BLaER1 treated with 17β-estradiol and CSF1 and Interleukin-3, amounts not matched to agents 10 nM and 100 nM (cell line): Measurements from ENCODE around the gene TNXB.
"Not testable (repeated sequence)": the region's sequence is repeated elsewhere in the genome, so short reads cannot be mapped to it uniquely, and the experiment has no call there.

Source experiments
- H3K27ac ChIP-seq, 11 experiments: shearing (Covaris generic); formaldehyde crosslinking; 2 replicates each; pipeline ENCODE4 v1.8.1; 2022
- H3K27me3 ChIP-seq, 11 experiments: shearing (Covaris generic); formaldehyde crosslinking; 2 replicates each; pipeline ENCODE4 v1.8.1; 2022
- H3K36me3 ChIP-seq, 11 experiments: shearing (Covaris generic); formaldehyde crosslinking; 2 replicates each; pipeline ENCODE4 v1.8.1; 2022
- H3K4me1 ChIP-seq, 10 experiments: shearing (Covaris generic); formaldehyde crosslinking; 2 replicates each; pipeline ENCODE4 v1.8.1; 2022
- H3K4me2 ChIP-seq, 11 experiments: shearing (Covaris generic); formaldehyde crosslinking; 2 replicates each; pipeline ENCODE4 v1.8.1; 2022
- H3K4me3 ChIP-seq, 10 experiments: shearing (Covaris generic); formaldehyde crosslinking; 2 replicates each; pipeline ENCODE4 v1.8.1; 2022
- H3K9ac ChIP-seq, 11 experiments: shearing (Covaris generic); formaldehyde crosslinking; 2 replicates each; pipeline ENCODE4 v1.8.1; 2022
- H3K9me3 ChIP-seq, 11 experiments: shearing (Covaris generic); formaldehyde crosslinking; replicated peaks in 1 of 11; 2 replicates each; pipeline ENCODE4 v1.8.1; 2022
- H4K20me1 ChIP-seq, 11 experiments: shearing (Covaris generic); formaldehyde crosslinking; 2 replicates each; pipeline ENCODE4 v1.8.1; 2022

TNXB gene

GRCh38 chr6:32012941-32013617 is 96.1 kb downstream of the TNXB start:
- not testable (repeated sequence) for H3K4me3 ChIP-seq, H3K27ac ChIP-seq, H3K27me3 ChIP-seq, H3K9me3 ChIP-seq, H3K4me2 ChIP-seq, H3K9ac ChIP-seq, H4K20me1 ChIP-seq, H3K4me1 ChIP-seq, H3K36me3 ChIP-seq

- H3K27ac ChIP-seq, H3K9ac ChIP-seq, H3K36me3 ChIP-seq, H4K20me1 ChIP-seq, H3K4me2 ChIP-seq, H3K27me3 ChIP-seq, H3K4me3 ChIP-seq, H3K4me1 ChIP-seq, H3K9me3 ChIP-seq: not testable (repeated sequence)
These were observed 98.1 kb downstream of the TNXB start for GRCh38 chr6:32010856-32011530.

GRCh38 chr6:32009537-32009936 is 99.6 kb downstream of the TNXB start:
- H3K4me3 ChIP-seq, H4K20me1 ChIP-seq, H3K9me3 ChIP-seq, H3K36me3 ChIP-seq, H3K9ac ChIP-seq, H3K4me2 ChIP-seq, H3K27ac ChIP-seq, H3K27me3 ChIP-seq, H3K4me1 ChIP-seq: not testable (repeated sequence)

GRCh38 chr6:32008616-32009015 is 100.5 kb downstream of the TNXB start:
- not testable (repeated sequence) for H3K9me3 ChIP-seq, H3K4me3 ChIP-seq, H3K36me3 ChIP-seq, H3K27me3 ChIP-seq, H3K4me1 ChIP-seq, H3K27ac ChIP-seq, H4K20me1 ChIP-seq, H3K9ac ChIP-seq, H3K4me2 ChIP-seq

- not testable (repeated sequence) for H3K36me3 ChIP-seq, H3K4me2 ChIP-seq, H3K4me1 ChIP-seq, H4K20me1 ChIP-seq, H3K27me3 ChIP-seq, H3K9ac ChIP-seq, H3K9me3 ChIP-seq, H3K4me3 ChIP-seq, H3K27ac ChIP-seq
These were observed 101.1 kb downstream of the TNXB start for GRCh38 chr6:32008037-32008436.

- not testable (repeated sequence) for H4K20me1 ChIP-seq
These were observed 102.1 kb downstream of the TNXB start for GRCh38 chr6:32007086-32007485.

GRCh38 chr6:32005991-32006529 is 103.1 kb downstream of the TNXB start:
- H3K27me3 ChIP-seq, H3K4me3 ChIP-seq, H3K36me3 ChIP-seq, H3K27ac ChIP-seq, H3K4me1 ChIP-seq, H3K4me2 ChIP-seq, H3K9me3 ChIP-seq, H4K20me1 ChIP-seq, H3K9ac ChIP-seq: not testable (repeated sequence)

More at GRCh38 chr6:32007086-32007485, 102.1 kb downstream of the TNXB start:
- not testable (repeated sequence) for H3K9me3 ChIP-seq, H3K27ac ChIP-seq, H3K36me3 ChIP-seq, H3K27me3 ChIP-seq, H3K9ac ChIP-seq, H3K4me2 ChIP-seq, H3K4me1 ChIP-seq, H3K4me3 ChIP-seq

- not testable (repeated sequence) for H3K4me2 ChIP-seq, H3K9me3 ChIP-seq, H3K36me3 ChIP-seq, H3K4me1 ChIP-seq, H3K27me3 ChIP-seq, H3K4me3 ChIP-seq, H4K20me1 ChIP-seq, H3K9ac ChIP-seq, H3K27ac ChIP-seq
These were observed 103.6 kb downstream of the TNXB start for GRCh38 chr6:32005538-32005880.

GRCh38 chr6:32004864-32005537 is 104.1 kb downstream of the TNXB start:
- H3K9ac ChIP-seq, H3K4me1 ChIP-seq, H4K20me1 ChIP-seq, H3K27ac ChIP-seq, H3K27me3 ChIP-seq, H3K9me3 ChIP-seq, H3K36me3 ChIP-seq, H3K4me3 ChIP-seq, H3K4me2 ChIP-seq: not testable (repeated sequence)

GRCh38 chr6:32004393-32004792 is 104.7 kb downstream of the TNXB start:
- not testable (repeated sequence) for H3K27ac ChIP-seq, H3K4me2 ChIP-seq, H3K9me3 ChIP-seq, H3K36me3 ChIP-seq, H3K4me1 ChIP-seq, H3K4me3 ChIP-seq, H3K27me3 ChIP-seq, H3K9ac ChIP-seq, H4K20me1 ChIP-seq

- H4K20me1 ChIP-seq, H3K9me3 ChIP-seq, H3K4me2 ChIP-seq, H3K27me3 ChIP-seq, H3K4me3 ChIP-seq, H3K36me3 ChIP-seq, H3K4me1 ChIP-seq, H3K27ac ChIP-seq, H3K9ac ChIP-seq: not testable (repeated sequence)
These were observed 105.8 kb downstream of the TNXB start for GRCh38 chr6:32003301-32003700.

- H3K36me3 ChIP-seq, H3K4me1 ChIP-seq, H4K20me1 ChIP-seq, H3K4me2 ChIP-seq, H3K9me3 ChIP-seq, H3K9ac ChIP-seq, H3K4me3 ChIP-seq, H3K27me3 ChIP-seq, H3K27ac ChIP-seq: not testable (repeated sequence)
These were observed 106.4 kb downstream of the TNXB start for GRCh38 chr6:32002546-32003268.

GRCh38 chr6:31996385-31996784 is 112.8 kb downstream of the TNXB start:
- H3K27ac ChIP-seq, H3K4me1 ChIP-seq, H3K9ac ChIP-seq, H3K27me3 ChIP-seq, H3K36me3 ChIP-seq, H3K4me2 ChIP-seq, H3K9me3 ChIP-seq, H4K20me1 ChIP-seq, H3K4me3 ChIP-seq: not testable (repeated sequence)

GRCh38 chr6:31994421-31994820 is 114.7 kb downstream of the TNXB start:
- not testable (repeated sequence) for H3K27ac ChIP-seq, H3K9me3 ChIP-seq, H3K4me2 ChIP-seq, H3K4me1 ChIP-seq, H3K9ac ChIP-seq, H3K36me3 ChIP-seq, H4K20me1 ChIP-seq, H3K4me3 ChIP-seq, H3K27me3 ChIP-seq
